Measurements from ENCODE around the gene GMPPB.
"Not testable (repeated sequence)": the region's sequence is repeated elsewhere in the genome, so short reads cannot be mapped to it uniquely, and the experiment has no call there.

The GMPPB gene

GRCh38 chr3:49689046-49689907, 34.5 kb downstream of the GMPPB start, which contains the start of the genes MST1 and RNF123:
Gene MST1 (minus strand): TSS chr3:49689474. CDS start chr3:49688691, 783 bp downstream.
Gene RNF123 (plus strand): TSS chr3:49689557. CDS start chr3:49691166, 1,609 bp downstream.
- H3K4me3 ChIP-seq (ENCODE audit: low read depth, low read length), result peak within 1 kb of the TSS; percentile 86
- peak; percentile 44 for TF ChIP-seq CTCF (IDR thresholded peaks at IDR 0.05; ENCODE audit: low read depth, low read length, missing control alignments)
- DNase-seq (ENCODE audit: low read depth), result peak; percentile 65

GRCh38 chr3:49688338-49689045, 35.3 kb downstream of the GMPPB start:
- H3K4me3 ChIP-seq (ENCODE audit: low read depth, low read length), result peak overlapping the region; percentile 86
- not testable (repeated sequence) for DNase-seq (ENCODE audit: low read depth)

GRCh38 chr3:49687424-49687795, 36.3 kb downstream of the GMPPB start:
- DNase-seq (ENCODE audit: low read depth); H3K4me3 ChIP-seq (ENCODE audit: low read depth, low read length): not testable (repeated sequence)

- DNase-seq (ENCODE audit: low read depth); H3K4me3 ChIP-seq (ENCODE audit: low read depth, low read length): not testable (repeated sequence)
These were observed 36.9 kb downstream of the GMPPB start for GRCh38 chr3:49686769-49687423.

- DNase-seq (ENCODE audit: low read depth); H3K4me3 ChIP-seq (ENCODE audit: low read depth, low read length): not testable (repeated sequence)
These were observed 37.4 kb downstream of the GMPPB start for GRCh38 chr3:49686346-49686745.

- not testable (repeated sequence) for DNase-seq (ENCODE audit: low read depth); H3K4me3 ChIP-seq (ENCODE audit: low read depth, low read length)
These were observed 37.9 kb downstream of the GMPPB start for GRCh38 chr3:49685846-49686245.

- not testable (repeated sequence) for DNase-seq (ENCODE audit: low read depth); H3K4me3 ChIP-seq (ENCODE audit: low read depth, low read length)
These were observed 38.6 kb downstream of the GMPPB start for GRCh38 chr3:49685103-49685502.

- not testable (repeated sequence) for DNase-seq (ENCODE audit: low read depth); H3K4me3 ChIP-seq (ENCODE audit: low read depth, low read length)
These were observed 39.3 kb downstream of the GMPPB start for GRCh38 chr3:49684453-49684852.

GRCh38 chr3:49683162-49683561, 40.6 kb downstream of the GMPPB start:
- no peak for TF ChIP-seq CTCF (IDR thresholded peaks at IDR 0.05; ENCODE audit: low read depth, low read length, missing control alignments)
- H3K4me3 ChIP-seq (ENCODE audit: low read depth, low read length), result no peak overlapping the region
- no peak for DNase-seq (ENCODE audit: low read depth)

- H3K4me3 ChIP-seq (ENCODE audit: low read depth, low read length), result no peak overlapping the region
- no peak for DNase-seq (ENCODE audit: low read depth)
- no peak for TF ChIP-seq CTCF (IDR thresholded peaks at IDR 0.05; ENCODE audit: low read depth, low read length, missing control alignments)
These were observed 42.2 kb downstream of the GMPPB start for GRCh38 chr3:49681543-49681942.
